ENCODE data around the gene NCR3LG1. TPM values are rescaled to one million over a fixed set of nuclear protein-coding genes. Genes with fewer than 3 reads are reported as not detected.

NCR3LG1 gene
- polyA plus RNA-seq, 3 donors: 0.43 to 1.5 (median 0.45) TPM

DNA sequence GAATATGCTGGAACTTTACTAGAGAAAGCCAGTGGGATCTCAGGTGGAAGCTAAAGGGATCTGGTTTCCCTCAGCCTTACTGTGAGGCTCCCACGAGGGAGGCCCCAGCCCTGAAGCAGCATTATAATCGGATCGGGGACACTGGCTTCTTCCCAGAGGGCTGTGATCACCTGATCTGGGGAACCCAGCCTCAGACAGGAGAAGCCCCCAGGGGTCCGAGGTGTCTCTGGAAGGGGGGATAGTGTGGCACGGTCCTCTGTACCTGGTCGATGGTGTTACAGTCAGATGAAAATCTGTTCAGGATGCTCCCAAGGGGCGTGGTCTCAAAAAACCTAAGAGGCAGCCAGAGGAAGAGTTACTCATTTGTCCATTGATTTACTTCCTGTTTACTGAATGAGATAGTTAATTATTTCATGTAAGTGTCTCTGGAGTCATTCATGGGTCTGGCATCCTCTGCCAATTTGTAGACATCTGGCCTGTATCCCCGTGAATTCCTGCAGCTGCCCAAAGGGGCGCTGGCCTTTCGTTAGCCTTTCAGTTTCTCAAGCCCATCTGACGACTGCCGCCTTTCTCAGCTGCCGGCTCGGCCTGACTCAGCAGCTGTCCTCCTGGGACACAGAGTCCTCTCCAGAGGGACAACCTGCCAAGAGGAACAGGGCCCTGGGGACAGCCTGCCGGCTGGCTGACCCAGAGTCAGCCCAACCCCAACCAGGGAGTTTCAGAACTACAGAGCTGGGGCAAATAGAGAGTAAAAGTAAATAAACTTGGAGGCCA is 53.8 kb downstream of the NCR3LG1 start:
- no peak overlapping the region for H3K27ac ChIP-seq (ENCODE audit: low read depth, low read length)
- WGBS, 3 donors: 40 to 49% (median 43%) methylated on average over 15 of the region's 15 CpGs

DNA sequence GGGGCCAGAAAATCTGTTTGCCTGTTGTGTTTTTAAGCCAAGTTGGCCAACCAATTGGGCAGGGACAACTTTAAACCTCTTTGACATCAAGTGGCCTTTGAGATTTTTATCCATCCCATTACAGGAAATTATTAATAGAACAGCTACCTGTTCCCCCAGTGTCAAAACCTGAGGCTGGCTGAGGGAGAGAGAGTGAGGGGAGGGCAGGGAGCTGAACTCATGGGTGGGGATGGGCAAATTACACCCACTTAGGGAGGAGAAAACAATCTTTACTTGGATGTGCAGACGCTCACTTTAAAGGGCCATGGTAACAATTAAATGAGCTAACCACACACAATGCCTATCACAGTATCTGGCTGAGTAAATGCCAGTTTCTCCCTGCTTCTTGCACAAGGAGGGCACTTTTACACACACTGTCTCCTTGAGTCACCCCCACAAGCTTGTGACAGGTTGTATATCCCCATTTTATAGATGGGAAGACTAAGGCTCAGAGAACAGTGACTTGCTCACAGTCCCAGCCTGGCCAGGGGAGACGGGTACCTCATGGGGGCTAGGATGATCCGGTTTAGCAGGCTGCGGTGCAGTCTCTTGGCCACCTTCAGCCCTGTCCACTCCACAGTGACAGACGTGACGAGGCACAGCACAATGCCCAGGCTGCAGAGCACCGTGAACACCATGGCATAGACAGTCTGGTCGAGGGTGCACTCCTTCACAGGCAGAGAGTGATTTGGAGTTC is 54.6 kb downstream of the NCR3LG1 start:
- WGBS, 3 donors: 86 to 91% (median 91%) methylated on average over 8 of the region's 8 CpGs
- no peak overlapping the region for H3K27ac ChIP-seq (ENCODE audit: low read depth, low read length)

DNA sequence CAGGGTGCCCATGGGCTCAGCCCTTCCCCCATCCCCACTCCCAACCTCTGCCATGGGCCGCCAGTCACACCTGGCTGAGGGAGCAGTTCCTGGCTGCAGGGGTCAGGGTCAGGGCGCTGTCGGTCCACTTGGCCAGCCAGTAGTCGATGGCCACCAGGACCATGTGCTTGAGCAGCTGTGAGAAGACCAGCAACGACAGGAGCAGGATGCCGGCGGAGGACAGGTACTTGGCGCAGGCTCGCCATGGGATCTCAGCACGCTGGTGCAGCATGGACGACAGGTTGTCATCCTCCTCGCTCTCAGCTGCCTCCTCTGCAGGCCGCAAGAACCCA is 55.2 kb downstream of the NCR3LG1 start:
- H3K27ac ChIP-seq (ENCODE audit: low read depth, low read length): no peak overlapping the region
- WGBS, 3 donors: 92 to 96% (median 93%) methylated on average over 13 of the region's 13 CpGs

DNA sequence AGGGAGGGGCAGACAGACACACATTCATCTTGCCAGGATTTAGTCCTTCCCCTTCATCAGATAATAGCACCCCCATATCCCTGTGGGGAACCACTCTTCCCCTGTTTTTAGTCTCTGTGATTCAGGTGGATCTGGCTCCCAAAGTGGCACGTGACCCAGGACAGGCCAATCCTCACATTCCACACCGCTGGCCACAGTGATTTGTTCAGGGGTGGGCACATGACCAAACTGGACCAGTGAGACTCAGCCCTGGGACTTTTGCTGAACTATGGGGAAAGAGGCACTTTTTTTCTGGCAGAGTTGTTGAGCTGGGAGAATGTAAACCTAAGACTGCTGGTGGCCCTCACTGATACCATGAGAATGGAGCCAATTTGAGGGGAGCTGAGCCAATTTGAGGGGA is 56.0 kb downstream of the NCR3LG1 start:
- H3K27ac ChIP-seq (ENCODE audit: low read depth, low read length): no peak overlapping the region
- WGBS, 3 donors: 95 to 100% (median 100%) methylated on average over 2 of the region's 2 CpGs

DNA sequence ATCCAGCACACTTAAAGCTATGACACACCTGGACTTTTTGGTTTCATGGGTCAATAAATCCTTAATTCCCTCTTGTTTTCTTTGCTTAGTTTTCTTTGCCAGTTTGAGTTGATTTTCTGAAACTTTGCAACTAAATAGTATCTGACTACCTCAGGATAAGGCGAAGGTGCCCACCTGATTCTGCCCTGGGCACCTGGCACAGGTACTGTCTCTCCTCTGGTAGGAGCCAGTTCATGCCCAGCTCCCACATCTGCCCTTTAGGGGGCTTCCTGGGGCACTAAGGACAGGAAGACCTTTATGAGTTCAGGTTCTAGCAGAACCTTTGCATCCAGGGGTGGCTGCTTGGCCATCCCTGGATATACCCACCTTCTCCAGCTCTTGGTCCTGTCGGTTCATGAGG is 56.4 kb downstream of the NCR3LG1 start:
- no peak overlapping the region for H3K27ac ChIP-seq (ENCODE audit: low read depth, low read length)
- WGBS, 3 donors: 94 to 98% (median 94%) methylated on average over 2 of the region's 2 CpGs

DNA sequence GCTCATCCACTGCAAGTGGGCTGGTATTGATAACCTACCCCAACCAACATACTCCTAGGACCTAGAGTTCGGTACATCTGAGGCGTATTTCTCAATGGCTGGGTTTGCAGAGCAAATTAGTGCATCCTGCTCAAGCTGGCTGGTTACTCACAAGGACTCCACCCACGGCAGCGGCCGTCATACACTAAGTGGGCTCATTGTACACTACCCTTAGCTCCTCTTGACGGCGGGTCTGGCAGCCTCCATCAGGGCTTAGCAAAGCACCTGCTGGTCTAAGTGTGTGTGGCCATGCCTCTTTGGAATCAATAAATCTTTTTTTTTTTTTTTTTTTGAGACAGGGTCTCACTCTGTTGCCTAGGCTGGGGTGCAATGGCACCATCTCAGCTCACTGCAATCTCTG is 57.0 kb downstream of the NCR3LG1 start:
- H3K27ac ChIP-seq (ENCODE audit: low read depth, low read length): no peak overlapping the region
- WGBS, 3 donors: 96 to 98% (median 97%) methylated on average over 7 of the region's 7 CpGs

DNA sequence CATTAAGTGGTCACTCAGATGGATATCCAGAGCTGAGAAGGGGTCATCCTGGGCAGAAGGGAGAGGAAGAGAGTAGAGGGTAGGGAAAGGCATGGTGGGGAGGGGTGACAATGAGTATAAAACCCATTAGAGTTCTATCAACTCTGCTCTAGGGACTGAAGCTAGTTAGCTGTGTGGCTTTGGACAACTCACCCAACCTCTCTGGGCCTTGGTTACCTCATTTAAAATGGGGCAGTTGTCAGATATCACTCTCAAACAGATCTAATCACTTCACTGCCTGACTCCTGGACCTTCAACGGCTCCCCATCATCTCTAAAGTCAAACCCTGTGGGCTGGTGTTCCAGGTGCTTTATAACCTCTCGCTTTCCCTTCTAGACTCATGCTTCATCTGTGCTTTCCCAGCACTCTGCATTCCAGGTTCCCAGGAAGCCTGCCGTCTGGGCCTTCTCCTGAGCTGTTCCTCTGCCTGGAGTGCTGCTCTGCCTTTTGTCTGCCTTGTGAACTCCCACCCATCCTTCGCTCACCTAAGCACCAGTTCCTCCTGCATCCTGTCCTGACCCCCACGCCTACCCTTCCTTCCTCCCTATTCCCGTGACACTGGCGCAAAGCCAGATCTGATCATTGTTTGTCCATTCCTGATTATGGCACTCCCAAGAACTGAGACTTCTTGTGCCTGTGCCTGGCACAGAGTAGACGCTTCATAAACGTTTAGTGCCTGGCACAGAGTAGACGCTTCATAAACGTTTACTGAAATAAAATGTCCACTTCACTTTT is 59.2 kb downstream of the NCR3LG1 start:
- no peak overlapping the region for H3K27ac ChIP-seq (ENCODE audit: low read depth, low read length)

DNA sequence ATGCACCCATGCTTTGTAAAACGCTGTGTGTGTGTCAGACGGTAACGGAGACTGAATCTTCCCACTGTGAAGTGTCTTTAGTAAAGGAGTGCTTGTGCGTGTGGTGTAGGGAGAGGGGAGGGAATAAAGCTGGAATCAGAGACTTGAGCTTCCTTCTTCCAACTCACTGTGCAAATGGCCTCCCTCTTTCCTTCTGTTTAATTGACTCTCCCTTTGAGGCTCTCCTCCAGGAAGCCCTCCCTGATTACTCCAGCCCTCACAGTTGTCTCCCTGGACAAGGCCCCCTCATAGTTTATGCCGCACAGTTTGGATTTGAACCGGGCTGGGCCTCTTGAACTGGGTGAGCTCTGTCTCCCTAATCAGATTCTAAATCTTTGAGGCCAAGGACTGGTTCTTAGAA is 59.8 kb downstream of the NCR3LG1 start:
- H3K27ac ChIP-seq (ENCODE audit: low read depth, low read length): no peak overlapping the region
- 70 to 83% (median 74%) methylated on average over 6 of the region's 6 CpGs for WGBS, 3 donors

More for the DNA sequence above, 59.2 kb downstream of the NCR3LG1 start:
- 40 to 44% (median 42%) methylated on average over 11 of the region's 11 CpGs for WGBS, 3 donors

DNA sequence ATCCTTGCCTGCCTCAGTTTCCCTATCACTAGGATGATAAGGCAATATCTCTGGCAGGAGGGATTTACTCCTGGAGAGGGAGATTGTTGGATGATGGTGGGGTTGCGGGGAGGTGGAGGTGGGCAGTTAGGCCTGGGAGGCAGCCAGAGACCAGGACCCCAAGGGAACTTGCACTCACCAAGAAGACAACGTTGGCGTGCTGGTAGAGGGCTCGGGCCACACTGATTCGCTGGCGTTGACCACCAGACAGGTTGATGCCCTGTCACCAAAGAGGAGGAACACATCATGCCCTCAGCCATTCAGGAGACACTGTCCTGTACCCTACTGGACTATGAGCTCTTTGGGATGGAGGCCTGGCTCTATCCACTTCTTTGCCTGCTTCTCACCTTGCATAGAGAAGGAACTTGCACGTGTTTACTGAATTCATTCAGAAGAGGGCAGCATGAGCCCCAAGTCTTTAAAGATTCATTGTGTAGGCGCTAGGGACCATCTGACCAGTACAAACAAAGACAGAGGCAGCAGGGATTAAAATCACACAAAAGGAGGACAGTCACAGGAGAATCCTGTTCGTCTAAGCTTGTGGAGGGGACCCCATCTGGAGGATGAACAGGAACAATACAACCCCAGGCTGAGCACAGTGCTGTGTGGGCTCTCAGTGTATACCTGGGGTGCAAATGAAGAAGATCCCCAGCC is 61.0 kb downstream of the NCR3LG1 start:
- WGBS, 3 donors: 77 to 82% (median 81%) methylated on average over 9 of the region's 9 CpGs
- H3K27ac ChIP-seq (ENCODE audit: low read depth, low read length): no peak overlapping the region

DNA sequence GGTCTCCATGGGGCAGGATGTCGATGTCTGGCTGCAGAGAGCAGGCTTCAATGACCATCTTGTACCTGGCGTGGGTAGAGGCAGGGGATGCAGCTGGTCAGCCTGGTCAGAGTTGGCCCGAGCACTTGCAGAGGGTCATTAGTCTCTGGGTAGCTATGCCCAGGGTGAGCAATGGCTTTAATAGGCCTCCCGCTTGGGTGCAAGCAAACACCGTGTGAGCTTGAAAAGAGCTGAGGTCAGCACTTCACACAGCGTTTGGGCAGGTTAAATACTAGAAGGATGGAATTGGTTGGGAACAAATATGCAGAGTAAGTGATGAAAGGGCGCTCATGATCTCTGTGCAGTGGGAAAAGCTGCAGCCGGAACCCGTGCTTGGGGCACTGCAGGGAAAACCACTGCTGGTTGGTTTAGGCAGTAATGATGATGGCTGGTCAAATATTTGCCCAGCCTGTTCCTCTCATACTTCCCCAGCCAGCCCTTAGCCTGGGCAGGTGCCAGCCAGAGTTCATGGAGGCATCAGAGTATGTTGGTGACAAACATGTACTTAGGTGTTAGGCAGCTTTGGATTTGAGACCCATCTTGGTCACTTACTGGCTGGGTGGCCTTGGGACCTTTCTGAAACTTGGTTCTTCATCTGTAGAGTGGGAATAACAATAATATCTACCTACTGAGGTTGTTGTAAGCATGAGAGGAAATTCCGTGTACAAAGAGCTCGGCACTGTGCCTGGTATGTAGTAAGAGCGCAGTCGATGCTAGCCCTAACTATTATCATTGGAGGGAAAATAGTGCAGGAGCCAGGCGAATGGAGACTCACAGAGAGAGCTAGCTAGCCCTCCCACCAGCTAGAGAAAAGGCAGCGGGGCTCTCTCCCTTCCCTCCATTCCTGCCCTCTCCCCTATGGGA is 62.1 kb downstream of the NCR3LG1 start:
- H3K27ac ChIP-seq (ENCODE audit: low read depth, low read length): no peak overlapping the region
- 35 to 85% (median 82%) methylated on average over 15 of the region's 15 CpGs for WGBS, 3 donors

DNA sequence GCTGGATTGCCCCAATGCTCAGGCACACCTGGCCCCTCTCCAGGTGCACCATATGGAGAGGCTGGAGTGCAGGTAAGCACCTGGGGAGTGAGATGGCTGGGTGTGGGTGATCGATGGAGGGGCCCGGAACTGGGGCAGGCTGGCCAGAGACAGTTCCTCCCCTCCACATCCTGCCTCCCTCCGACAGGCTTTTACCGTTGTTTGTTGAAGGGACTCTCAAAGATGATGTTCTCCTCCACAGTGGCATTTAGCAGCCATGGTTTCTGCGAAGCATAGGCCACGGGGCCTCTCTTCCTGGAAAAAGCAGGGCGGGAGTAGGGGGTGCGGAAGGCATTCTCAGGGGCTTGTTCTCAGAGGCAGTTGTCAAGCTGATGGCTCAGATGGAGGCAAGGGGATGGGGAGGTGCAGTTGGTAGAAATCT is 62.7 kb downstream of the NCR3LG1 start:
- H3K27ac ChIP-seq (ENCODE audit: low read depth, low read length): no peak overlapping the region
- 52 to 74% (median 65%) methylated on average over 8 of the region's 8 CpGs for WGBS, 3 donors

DNA sequence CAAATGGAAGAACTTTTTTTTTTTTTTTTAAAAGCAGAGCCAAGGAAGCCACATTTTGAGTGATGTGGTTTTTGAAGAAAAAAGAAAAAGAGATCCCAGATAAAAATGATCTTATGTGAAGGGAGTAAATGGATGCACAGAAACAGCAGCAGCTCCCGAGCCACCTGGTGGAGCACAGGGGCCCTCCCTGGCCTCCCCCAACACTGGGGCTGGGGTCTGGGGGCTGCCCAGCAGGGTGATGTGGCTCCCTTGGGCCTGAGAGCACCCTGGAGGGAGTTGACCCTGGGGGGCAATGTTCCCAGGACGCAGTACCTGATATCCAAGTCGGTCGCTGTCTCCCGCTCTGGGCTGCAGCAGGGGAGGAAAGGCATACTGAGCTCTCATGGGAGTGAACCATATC is 63.4 kb downstream of the NCR3LG1 start:
- 92 to 97% (median 95%) methylated on average over 5 of the region's 5 CpGs for WGBS, 3 donors
- H3K27ac ChIP-seq (ENCODE audit: low read depth, low read length): no peak overlapping the region

DNA sequence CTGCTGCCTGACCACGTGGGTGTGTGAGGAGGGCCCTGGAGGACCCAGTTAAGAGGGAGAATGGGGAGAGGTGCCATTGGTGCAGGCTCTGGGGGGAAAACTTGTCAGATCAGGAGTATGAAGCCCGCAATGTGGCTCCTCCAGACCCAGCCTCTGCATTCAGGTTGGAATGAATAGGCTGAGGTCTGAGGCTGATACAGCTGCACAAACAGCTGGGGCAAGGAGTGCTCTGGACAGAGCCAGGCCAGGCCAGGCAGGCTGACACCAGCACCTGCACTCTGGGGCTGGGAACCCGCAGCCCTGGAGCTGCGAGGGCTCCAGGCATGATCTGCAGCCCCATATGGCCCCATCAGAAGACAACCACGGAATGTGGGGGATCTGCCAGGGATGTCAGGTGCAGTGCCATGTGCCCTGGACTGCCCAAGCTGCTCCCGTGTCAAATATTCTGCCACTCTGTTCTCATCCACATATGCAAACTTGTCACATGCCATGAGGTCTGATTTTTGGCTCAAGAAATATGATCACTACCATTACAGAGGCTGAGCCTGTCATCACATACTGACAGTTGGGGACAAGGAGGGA is 64.0 kb downstream of the NCR3LG1 start:
- 75 to 87% (median 83%) methylated on average over 6 of the region's 6 CpGs for WGBS, 3 donors
- H3K27ac ChIP-seq (ENCODE audit: low read depth, low read length): no peak overlapping the region

DNA sequence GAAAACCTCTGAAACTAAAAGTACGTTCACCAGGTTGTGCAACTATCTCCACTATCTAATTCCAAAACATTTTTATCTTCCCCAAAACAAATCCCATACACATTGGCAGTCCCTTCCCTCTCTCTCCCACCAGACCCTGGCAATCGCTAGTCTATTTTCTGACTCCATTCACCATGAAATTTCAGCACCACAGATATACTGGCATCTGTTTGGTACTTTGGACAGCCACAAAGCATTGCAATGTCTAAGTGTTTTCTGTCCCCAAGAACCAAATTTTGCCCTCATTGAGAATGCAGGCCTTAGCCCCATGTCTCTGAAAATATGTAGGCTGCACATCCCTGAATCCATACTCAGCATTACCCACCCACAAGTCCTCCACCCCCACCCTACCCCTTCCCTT is 64.9 kb downstream of the NCR3LG1 start:
- 64 to 77% (median 71%) methylated on average over 2 of the region's 2 CpGs for WGBS, 3 donors

DNA sequence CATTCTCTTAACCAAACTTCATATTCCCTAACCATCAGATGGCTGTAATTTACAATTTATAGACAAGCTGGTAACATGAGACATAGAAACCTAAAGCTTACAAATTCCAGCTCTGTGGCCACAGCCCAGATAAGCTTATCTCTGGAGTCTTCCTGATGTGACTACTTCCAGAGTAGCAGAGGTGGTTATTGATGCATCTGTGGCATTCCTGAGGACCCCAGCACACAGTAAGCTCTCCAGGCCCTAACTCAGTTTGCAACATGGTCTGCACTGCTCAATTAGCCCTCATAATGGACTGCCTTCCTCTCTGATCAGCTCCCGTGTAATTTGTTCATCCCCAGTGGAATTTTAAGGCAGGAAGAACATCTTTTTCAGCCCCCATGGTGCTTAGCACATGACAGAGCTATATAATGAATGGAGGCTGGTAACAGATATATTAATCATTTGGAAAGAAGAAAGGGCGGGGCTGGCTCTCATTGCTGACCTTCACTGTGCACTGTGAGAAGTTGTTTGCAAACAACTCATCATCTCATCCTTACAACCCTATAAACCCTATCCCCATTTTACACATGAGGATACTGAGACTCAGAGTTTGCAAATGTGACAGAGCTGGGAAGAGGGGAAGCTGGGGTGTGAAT is 67.0 kb downstream of the NCR3LG1 start:
- WGBS, 3 donors: 65 to 91% (median 69%) methylated on average over 2 of the region's 2 CpGs
- H3K27ac ChIP-seq (ENCODE audit: low read depth, low read length): no peak overlapping the region

More for the DNA sequence above, 64.9 kb downstream of the NCR3LG1 start:
- H3K27ac ChIP-seq (ENCODE audit: low read depth, low read length): no peak overlapping the region

DNA sequence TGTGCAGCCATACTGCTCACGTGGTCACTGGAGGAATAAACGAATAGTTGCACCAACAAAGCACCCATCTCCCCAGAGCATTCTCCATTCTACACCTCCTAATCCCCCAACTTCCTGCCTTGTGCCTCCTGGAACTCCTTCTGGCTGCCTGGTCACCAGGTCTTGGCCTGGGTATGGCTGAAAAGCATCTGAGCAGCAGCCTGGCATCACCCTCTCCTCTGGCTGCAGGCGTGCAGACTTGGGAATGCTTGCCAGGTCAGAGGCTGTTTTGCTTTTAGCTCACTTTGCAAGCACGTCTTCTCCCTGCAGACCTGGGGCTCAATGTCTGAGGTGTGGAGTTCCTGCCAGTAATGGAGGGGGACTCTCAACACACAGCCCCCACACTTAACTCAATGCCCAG is 70.2 kb downstream of the NCR3LG1 start:
- H3K27ac ChIP-seq (ENCODE audit: low read depth, low read length): no peak overlapping the region
- 64 to 81% (median 72%) methylated on average over 4 of the region's 4 CpGs for WGBS, 3 donors
